Stimulated activated CD4-positive, alpha-beta T cell treated with anti-CD3 and anti-CD28 coated beads, TNF-alpha, amount 100 ng/mL, for 1 hour (primary cell): Measurements from ENCODE around the gene SRGN.

Source experiments
- DNase-seq, 3 donors: peaks; one replicate each; pipeline ENCODE4 v3.0.0-alpha.2; 2020; ENCODE audit warnings: low read depth in 3 of 3, low spot score in 1 of 3

SRGN gene

DNA sequence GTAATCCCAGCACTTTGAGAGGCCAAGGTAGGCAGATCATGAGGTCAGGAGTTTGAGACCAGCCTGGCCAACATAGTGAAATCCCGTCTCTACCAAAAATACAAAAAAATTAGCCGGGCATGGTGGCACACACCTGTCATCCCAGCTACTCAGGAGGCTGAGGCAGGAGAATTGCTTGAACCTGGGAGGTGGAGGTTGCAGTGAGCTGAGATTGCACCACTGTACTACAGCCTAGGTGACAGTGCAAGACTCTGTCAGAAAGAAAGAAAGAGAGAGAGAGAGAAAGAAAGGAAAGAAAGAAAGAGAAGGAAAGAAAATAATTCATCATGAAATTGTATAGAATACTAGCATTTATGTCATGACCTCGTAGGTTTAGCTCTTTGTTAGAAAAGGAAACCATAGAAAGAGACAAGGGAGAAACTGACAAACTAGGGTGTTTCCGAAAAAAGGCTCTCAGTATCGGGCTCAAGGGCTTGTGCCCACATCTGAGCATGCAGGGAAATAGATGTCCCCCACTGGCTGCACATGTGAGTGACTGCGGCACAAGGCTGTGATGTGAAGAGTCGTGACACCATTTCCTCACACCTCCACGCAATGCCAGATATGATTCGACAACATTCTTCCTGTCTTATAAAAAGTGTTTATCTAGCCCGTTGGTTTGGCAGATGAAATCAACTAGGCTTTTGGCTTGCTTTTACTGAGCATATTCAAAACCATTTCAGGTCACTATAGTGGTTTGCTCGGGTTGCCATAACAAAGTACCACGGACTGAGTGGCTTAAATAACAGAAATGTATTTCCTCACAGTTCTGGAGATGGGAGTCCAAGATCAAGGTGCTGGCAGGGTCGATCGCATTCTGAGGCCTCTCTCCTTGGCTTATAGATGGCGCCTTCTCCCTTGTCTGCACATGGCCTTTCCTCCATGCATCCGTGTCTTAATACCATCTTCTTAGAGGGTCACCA is 2.0 kb downstream of the SRGN start:
- DNase-seq, result peak in 2 of 3 donors; percentile 30 to 31

DNA sequence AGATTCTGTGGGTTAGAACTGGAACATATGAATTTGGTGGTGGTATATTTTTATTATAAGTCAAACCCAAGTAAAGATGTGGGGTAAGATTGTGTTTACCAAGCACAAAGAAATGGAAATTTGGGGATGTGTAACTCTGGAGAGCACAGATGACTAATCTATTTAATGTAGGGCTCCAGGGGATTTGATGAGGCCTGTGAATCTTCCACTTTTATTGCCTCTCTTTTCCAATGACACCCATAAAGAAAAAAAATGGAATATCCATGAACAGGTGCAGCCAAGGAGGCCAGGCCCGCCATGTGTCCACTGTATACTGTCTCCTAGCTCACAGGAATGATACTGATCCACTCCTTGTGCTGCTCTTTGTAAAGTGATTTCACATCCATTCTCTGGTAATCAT is 2.8 kb downstream of the SRGN start:
- no peak for DNase-seq

GRCh38 chr10:69091143-69091651 is 3.3 kb downstream of the SRGN start:
- DNase-seq, result no peak

- DNase-seq, result peak; percentile 47 to 70 (median 61)
Measured at GRCh38 chr10:69092959-69093850, 5.3 kb downstream of the SRGN start.

DNA sequence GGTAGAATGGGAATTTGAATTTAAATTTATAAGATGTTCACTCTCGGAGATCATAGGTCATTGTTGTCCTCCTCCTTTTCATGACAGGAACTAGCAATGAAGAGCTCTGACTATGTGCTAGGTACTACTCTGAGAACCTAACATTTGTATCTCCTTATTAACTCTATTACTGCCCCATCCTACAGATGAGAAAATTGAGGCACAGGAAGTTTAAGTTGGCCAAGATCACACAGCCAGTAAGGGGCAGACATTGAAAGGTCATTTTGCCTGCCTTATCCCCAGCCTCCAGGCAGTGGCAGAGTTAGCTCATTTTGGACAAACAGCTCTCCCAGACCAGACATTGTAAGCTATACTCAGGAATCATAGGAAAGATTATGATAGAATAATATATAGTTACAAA is 6.0 kb downstream of the SRGN start:
- no peak for DNase-seq

- no peak for DNase-seq
Measured at GRCh38 chr10:69096045-69096444, 8.1 kb downstream of the SRGN start.

GRCh38 chr10:69097729-69098128 is 9.8 kb downstream of the SRGN start:
- DNase-seq, result no peak

DNA sequence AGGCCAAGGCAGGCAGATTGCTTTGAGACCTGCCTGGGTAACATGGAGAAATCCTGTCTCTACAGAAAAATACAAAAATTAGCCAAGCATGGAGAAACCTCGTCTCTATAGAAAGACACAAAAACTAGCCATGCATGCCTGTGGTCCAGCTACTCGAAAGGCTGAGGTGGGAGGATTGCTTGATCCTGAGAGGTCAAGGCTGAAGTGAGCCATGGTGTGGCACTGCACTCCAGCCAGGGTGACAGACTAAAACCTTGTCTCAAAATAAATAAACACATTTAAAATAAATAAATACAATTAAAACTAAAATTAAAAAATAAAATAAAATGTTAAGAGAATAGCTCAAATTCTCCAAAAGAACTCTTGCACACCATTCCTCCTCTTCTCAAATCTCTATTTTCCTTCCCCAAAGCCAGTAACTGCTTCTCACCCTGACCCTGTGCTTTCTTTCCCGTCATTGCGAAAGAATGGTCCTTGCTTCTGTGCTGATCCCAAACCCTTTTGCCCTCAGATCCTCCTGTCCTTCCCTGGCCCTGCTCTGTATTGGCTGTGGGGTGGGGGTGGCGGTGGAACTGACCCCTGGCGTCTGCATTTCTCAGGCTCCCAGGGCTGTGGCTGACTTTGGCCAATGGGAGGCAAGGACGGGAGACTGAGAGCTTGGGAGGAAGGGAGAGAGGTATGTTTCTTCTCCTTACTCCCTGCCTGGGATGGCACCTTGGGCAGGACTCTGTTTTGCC is 12.4 kb downstream of the SRGN start:
- DNase-seq, result no peak

GRCh38 chr10:69101451-69102095 is 13.7 kb downstream of the SRGN start:
- DNase-seq, result no peak

DNA sequence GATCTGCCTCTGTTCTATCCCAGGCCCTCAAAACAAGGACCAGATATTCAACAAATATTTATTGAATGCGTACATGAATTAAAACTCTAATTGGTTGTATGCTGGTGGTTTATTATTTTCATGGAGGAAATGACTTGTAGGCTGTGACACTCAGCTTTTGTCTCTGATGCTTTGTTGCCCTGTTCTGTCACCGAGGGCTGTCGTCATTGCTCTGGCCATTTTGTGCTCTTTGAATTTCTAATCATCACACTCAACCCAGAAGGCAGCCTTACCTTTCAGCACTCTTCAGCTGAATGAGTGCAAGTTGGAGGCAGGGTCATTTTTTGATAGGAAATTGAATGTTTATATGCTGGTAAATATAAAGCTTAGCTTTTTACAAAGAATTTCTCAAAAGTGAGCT is 14.5 kb downstream of the SRGN start:
- DNase-seq, result no peak

DNA sequence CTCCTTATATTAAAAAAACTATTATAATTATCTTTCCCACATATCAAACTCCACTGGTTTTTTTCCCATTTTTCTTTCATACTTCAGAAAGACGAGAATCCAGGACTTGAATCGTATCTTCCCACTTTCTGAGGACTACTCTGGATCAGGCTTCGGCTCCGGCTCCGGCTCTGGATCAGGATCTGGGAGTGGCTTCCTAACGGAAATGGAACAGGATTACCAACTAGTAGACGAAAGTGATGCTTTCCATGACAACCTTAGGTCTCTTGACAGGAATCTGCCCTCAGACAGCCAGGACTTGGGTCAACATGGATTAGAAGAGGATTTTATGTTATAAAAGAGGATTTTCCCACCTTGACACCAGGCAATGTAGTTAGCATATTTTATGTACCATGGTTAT is 15.9 kb downstream of the SRGN start:
- DNase-seq, result no peak

- no peak for DNase-seq
Measured at GRCh38 chr10:69104994-69105790, 17.3 kb downstream of the SRGN start.

GRCh38 chr10:69107176-69107490 is 19.2 kb downstream of the SRGN start:
- no peak for DNase-seq

GRCh38 chr10:69107699-69108098 is 19.8 kb downstream of the SRGN start:
- DNase-seq, result no peak

- DNase-seq, result no peak
Measured at GRCh38 chr10:69119896-69120295, 32.0 kb downstream of the SRGN start.

- DNase-seq, result no peak
Measured at GRCh38 chr10:69123306-69123746, 35.4 kb downstream of the SRGN start.

GRCh38 chr10:69123747-69124562 is 36.1 kb downstream of the SRGN start, which contains the start of gene VPS26A:
TSS of gene VPS26A (plus strand) at chr10:69124178. CDS start at chr10:69124278, 100 bp downstream.
- DNase-seq, result peak; percentile 95 to 99 (median 96)

DNA sequence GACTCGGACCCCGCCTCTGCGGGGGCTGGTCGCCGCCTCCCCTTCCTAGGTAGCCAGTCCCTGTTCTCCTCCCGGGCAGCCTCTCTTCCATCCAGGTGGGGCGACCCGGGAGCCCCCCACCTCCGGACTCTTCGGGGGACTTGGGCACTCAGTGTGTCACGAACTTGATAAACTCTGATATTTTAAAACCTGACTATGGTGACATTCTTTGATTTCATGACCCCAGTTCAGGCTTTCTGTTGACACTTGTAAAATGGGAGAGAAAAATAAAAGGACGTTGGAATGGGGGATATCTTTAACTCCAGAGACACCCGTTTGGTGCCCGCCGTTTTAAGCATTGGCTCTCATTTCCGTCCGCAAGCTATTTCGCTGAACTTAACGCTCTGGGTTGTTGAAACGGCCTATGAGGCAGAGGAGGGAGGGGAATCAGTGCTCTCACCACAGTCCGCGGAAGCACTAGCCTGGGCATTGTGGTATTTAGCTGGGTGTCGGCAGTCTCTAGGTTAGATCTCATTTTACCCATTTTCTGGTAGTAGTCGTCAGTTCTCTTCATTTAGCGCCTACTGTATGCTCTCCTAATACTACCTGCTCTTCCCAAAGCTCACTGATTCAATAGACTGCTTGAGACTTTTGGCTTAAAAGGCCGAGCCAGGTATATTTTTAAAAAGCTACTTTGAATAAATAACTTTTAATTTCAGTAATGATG is 36.8 kb downstream of the SRGN start:
- DNase-seq, result peak in 1 of 3 donors; percentile 7
